ENCODE results near the gene GIT1. TPM values are rescaled to one million over a fixed set of nuclear protein-coding genes. Genes with fewer than 3 reads are reported as not detected.
"Not testable (repeated sequence)": the region's sequence is repeated elsewhere in the genome, so short reads cannot be mapped to it uniquely, and the experiment has no call there.

GIT1 gene
- total RNA-seq, 4 donors from 2014 or later: 39.2 to 71.8 (median 41.3) TPM

DNA sequence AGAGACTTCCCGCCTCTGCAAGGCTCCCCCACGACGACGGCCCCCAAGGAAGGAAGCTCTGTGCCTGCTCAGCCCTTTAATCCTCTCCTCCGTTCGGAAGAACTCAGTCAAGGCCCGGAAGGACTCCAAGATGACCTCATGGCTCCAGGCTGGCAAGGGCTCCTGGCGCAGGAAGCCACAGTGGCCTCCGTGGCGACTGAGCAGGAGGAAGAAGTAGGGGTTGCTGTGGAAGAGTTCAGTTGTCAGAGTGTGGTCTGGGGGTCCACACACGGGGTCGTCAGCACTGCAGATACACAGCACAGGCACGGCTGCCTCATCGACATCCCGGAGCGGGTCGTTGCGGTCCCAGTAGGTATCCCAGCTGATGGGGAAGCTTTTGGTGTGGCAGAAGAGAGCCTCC lies 26.8 kb downstream of the GIT1 start:
- no peak for DNase-seq
- Histone ChIP-seq H3K27ac (peak overlapping the region in 3 of 4 donors; percentile 26 to 59 (median 33)), H3K27me3 (no peaks in the 10 kb centered on the region), H3K4me1 (peaks cover 10 to 33% (median 20%) of the 10 kb centered on the region in 4 donors), H3K4me3 (no peak overlapping the region), H3K36me3 (no peaks in the 10 kb centered on the region), H3K9me3 (no peaks in the 10 kb centered on the region)
- in situ Hi-C loops (cut with MboI; ENCODE audit: low pct_ligation_motif_present in 1 of 4, low pct_unique_long_range_greater_than_20kb in 1 of 4, low sequenced_read_pairs in 3 of 4): no loop called here
- TF ChIP-seq, protein P1, sequence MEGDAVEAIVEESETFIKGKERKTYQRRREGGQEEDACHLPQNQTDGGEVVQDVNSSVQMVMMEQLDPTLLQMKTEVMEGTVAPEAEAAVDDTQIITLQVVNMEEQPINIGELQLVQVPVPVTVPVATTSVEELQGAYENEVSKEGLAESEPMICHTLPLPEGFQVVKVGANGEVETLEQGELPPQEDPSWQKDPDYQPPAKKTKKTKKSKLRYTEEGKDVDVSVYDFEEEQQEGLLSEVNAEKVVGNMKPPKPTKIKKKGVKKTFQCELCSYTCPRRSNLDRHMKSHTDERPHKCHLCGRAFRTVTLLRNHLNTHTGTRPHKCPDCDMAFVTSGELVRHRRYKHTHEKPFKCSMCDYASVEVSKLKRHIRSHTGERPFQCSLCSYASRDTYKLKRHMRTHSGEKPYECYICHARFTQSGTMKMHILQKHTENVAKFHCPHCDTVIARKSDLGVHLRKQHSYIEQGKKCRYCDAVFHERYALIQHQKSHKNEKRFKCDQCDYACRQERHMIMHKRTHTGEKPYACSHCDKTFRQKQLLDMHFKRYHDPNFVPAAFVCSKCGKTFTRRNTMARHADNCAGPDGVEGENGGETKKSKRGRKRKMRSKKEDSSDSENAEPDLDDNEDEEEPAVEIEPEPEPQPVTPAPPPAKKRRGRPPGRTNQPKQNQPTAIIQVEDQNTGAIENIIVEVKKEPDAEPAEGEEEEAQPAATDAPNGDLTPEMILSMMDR (IDR thresholded peaks at IDR 0.05): no peak
- no peak for TF ChIP-seq POLR2A (IDR thresholded peaks at IDR 0.05)
- no peak for TF ChIP-seq EP300 (IDR thresholded peaks at IDR 0.05; ENCODE audit: low read depth)
- TF ChIP-seq POLR2AphosphoS5 (IDR thresholded peaks at IDR 0.05): no peak
- WGBS, 2 donors (ENCODE audit: low coverage in 1 of 2): 88% methylated on average over 18 of the region's 18 CpGs; no CpG with 5 or more reads in 1 of the 2 donors
- intact Hi-C loops (cut with DNase I; ENCODE audit: low total_unique reads): no loop called here

DNA sequence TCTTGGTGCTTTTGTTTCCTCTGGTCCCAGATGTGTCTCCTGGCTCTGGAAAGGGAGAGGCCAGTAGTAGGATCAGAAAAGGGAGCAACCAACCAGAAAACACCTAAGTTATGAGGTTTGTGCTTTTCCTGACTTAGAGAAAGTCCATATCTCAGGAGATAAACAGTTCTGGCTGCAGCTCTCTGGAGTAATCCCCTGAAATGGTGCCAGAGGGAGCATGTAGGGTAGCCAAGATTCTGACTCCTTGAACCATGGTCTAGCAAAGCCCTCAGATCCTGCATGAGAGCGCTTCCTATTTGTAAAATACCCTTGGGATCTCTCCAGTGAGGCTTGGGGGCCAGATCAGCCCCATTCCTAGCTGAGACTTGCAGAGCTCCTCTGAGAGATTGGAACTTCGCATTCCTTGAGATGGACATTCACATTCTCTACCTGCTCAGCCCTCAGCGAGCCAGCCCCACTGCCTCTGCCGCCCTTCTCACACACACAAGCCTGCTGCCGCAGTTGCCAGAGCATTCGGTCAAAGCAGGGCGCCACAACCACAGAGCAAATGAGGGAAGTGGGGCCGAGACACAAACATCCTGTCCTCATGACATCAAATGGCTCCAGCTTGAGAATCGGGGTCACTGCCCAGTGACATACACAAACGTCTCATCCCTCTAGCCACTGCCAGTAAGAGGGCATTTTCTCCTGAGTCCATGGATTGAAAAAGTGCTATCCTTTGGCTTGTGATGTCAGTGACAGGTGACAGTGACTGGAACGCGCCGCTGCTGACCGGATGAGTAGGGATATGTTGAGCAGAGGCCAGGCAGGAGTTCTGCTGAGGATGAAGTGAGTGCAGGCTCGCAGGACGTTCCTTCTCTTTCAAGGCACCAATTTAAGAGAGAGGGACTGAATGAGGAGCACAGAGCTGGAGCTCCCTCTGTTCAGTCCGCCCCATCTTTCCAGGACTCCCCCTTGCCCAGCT lies 27.6 kb downstream of the GIT1 start:
- in situ Hi-C loops (cut with MboI; ENCODE audit: low pct_ligation_motif_present in 1 of 4, low pct_unique_long_range_greater_than_20kb in 1 of 4, low sequenced_read_pairs in 3 of 4): no loop called here
- DNase-seq: peak; percentile 57
- TF ChIP-seq EP300 (IDR thresholded peaks at IDR 0.05; ENCODE audit: low read depth) (no peak), POLR2AphosphoS5 (IDR thresholded peaks at IDR 0.05) (peak in 1 of 3 donors; percentile 15), POLR2A (IDR thresholded peaks at IDR 0.05) (peak; percentile 36)
- TF ChIP-seq, protein P1 (IDR thresholded peaks at IDR 0.05): no peak

DNA sequence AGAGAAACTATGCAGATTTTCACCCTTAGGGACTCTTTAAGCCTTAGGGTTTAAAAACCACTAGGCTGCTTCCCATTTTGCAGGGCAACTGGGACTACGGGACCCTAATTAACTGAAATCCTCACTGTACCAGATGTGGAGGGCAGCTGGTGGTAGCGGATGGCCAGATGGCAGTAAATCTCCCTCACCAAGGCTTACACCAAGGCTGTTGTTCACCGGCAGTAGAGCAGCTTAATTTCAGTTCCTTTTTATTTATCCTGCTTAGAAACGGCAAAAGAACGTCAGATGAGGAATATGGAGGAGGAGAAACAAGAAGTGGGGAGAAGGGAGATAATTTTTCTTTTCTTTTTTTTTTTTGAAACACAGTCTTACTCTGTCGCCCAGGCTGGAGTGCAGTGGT lies 29.1 kb downstream of the GIT1 start:
- Histone ChIP-seq H3K27me3 (no peaks in the 10 kb centered on the region), H3K4me1 (peaks cover 6 to 25% (median 11%) of the 10 kb centered on the region in 4 donors), H3K27ac (peak overlapping the region; percentile 2 to 59 (median 12)), H3K36me3 (no peaks in the 10 kb centered on the region), H3K9me3 (no peaks in the 10 kb centered on the region), H3K4me3 (no peak overlapping the region)
- WGBS, 2 donors (ENCODE audit: low coverage in 1 of 2): 69 to 82% methylated on average over 3 to 6 of the region's 6 CpGs
- in situ Hi-C loops (cut with MboI; ENCODE audit: low pct_ligation_motif_present in 1 of 4, low pct_unique_long_range_greater_than_20kb in 1 of 4, low sequenced_read_pairs in 3 of 4): no loop called here
- intact Hi-C loops (cut with DNase I; ENCODE audit: low total_unique reads): no loop called here
- no peak for DNase-seq
- TF ChIP-seq POLR2AphosphoS5 (IDR thresholded peaks at IDR 0.05): no peak
- TF ChIP-seq, protein P1 (IDR thresholded peaks at IDR 0.05): no peak
- no peak for TF ChIP-seq EP300 (IDR thresholded peaks at IDR 0.05; ENCODE audit: low read depth)
- no peak for TF ChIP-seq POLR2A (IDR thresholded peaks at IDR 0.05)

More for the DNA sequence above, 27.6 kb downstream of the GIT1 start:
- intact Hi-C loops (cut with DNase I; ENCODE audit: low total_unique reads): no loop called here
- WGBS, 2 donors (ENCODE audit: low coverage in 1 of 2): 79% methylated on average over 17 of the region's 17 CpGs; no CpG with 5 or more reads in 1 of the 2 donors
- Histone ChIP-seq H3K36me3 (no peaks in the 10 kb centered on the region), H3K9me3 (no peaks in the 10 kb centered on the region), H3K4me1 (peaks cover 10 to 33% (median 20%) of the 10 kb centered on the region in 4 donors), H3K27ac (peak overlapping the region; percentile 10 to 59 (median 36)), H3K27me3 (no peaks in the 10 kb centered on the region), H3K4me3 (no peak overlapping the region)

DNA sequence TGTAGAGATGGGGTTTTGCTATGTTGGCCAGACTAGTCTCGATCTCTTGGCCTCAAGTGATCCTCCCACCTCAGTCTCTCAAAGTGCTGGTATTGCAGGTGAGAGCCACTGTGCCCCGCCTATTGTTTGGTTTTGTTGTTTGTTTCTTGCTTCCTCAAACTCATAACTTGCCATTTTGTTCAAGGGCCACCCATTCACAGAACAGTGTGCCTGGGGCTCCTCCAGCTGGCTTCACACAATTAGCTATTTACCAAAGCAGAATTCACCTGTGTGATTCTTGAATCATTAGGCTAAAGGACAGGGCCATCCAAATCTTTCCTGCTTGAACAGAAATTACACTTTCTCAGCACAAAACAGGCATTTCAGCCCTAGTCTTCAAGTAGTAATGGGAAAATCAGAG lies 29.8 kb downstream of the GIT1 start:
- H3K4me1 ChIP-seq: peaks cover under 1 to 18% (median 4%) of the 10 kb centered on the region in 4 donors
- 74 to 83% methylated on average over 2 of the region's 2 CpGs for WGBS, 2 donors (ENCODE audit: low coverage in 1 of 2)
- in situ Hi-C loops (cut with MboI; ENCODE audit: low pct_ligation_motif_present in 1 of 4, low pct_unique_long_range_greater_than_20kb in 1 of 4, low sequenced_read_pairs in 3 of 4): no loop called here

DNA sequence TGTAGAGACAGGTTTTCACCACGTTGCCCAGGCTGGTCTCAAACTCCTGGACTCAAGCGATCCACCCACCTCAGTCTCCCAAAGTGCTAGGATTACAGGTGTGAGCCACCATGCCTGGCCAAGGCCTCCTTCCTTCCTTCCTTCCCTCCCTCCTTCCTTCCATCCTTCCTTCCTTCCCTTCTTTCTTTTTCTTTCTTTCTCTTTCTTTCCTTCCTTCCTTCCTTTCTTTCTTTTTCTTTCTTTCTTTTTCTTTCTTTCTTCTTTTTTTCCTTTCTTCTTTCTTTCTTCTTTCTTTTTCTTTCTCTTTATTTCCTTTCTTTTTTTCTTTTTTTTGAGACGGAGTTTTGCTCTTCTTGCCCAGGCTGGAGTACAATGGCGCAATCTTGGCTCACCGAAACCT lies 31.3 kb downstream of the GIT1 start:
- H3K4me3 ChIP-seq; H3K27me3 ChIP-seq; DNase-seq; H3K27ac ChIP-seq; H3K36me3 ChIP-seq; in situ Hi-C loops (cut with MboI; ENCODE audit: low pct_ligation_motif_present in 1 of 4, low pct_unique_long_range_greater_than_20kb in 1 of 4, low sequenced_read_pairs in 3 of 4); H3K9me3 ChIP-seq: not testable (repeated sequence)
- intact Hi-C loops (cut with DNase I; ENCODE audit: low total_unique reads): loop anchor here (5.0 kb wide), 1 partner anchor 416 kb away; no protein-coding TSS in a partner anchor
- 92 to 100% methylated on average over 3 to 5 of the region's 5 CpGs for WGBS, 2 donors (ENCODE audit: low coverage in 1 of 2)
- H3K4me1 ChIP-seq: peaks cover 0 to 17% (median 2%) of the 10 kb centered on the region in 4 donors

More for the DNA sequence above, 29.8 kb downstream of the GIT1 start:
- no peak for DNase-seq
- Histone ChIP-seq H3K36me3 (no peaks in the 10 kb centered on the region), H3K27ac (peak overlapping the region in 3 of 4 donors; percentile 2 to 59 (median 14)), H3K4me3 (no peak overlapping the region), H3K27me3 (no peaks in the 10 kb centered on the region), H3K9me3 (no peaks in the 10 kb centered on the region)
- TF ChIP-seq, protein P1 (IDR thresholded peaks at IDR 0.05): no peak
- TF ChIP-seq POLR2AphosphoS5 (IDR thresholded peaks at IDR 0.05): no peak
- TF ChIP-seq POLR2A (IDR thresholded peaks at IDR 0.05): no peak
- no peak for TF ChIP-seq EP300 (IDR thresholded peaks at IDR 0.05; ENCODE audit: low read depth)
- intact Hi-C loops (cut with DNase I; ENCODE audit: low total_unique reads): loop anchor here (5.0 kb wide), 1 partner anchor 417 kb away; no protein-coding TSS in a partner anchor

Measured in transverse colon (tissue), 4 donors.